Measurements from ENCODE around the gene MT4. TPM values are rescaled to one million over a fixed set of nuclear protein-coding genes. Genes with fewer than 3 reads are reported as not detected.
A peak's percentile ranks its signal among the peaks of the same experiment; 100 is the strongest.

Gene MT4
- total and polyA plus RNA-seq, 2 experiments from 2014 or later: not detected

GRCh38 chr16:56608876-56609462 is 44.1 kb downstream of the MT4 start:
- H3K9me3 ChIP-seq (ENCODE audit: low read depth): no peaks in the 10 kb centered on the region
- DNase-seq (ENCODE audit: low read depth in 1 of 2, low spot score in 1 of 2): no peak
- H3K36me3 ChIP-seq: no peaks in the 10 kb centered on the region
- peaks cover 11% of the 10 kb centered on the region for H3K4me1 ChIP-seq (ENCODE audit: low read depth)
- peak overlapping the region; percentile 18 for H3K4me3 ChIP-seq
- TF ChIP-seq CTCF (IDR thresholded peaks at IDR 0.05; ENCODE audit: low read depth, low read length): no peak
- H3K27me3 ChIP-seq: peaks cover 70% of the 10 kb centered on the region
- no peak overlapping the region for H3K27ac ChIP-seq

GRCh38 chr16:56609463-56609921 is 44.6 kb downstream of the MT4 start:
- Histone ChIP-seq H3K9me3 (ENCODE audit: low read depth) (no peaks in the 10 kb centered on the region), H3K36me3 (no peaks in the 10 kb centered on the region), H3K27me3 (peaks cover 75% of the 10 kb centered on the region), H3K4me1 (ENCODE audit: low read depth) (peaks cover 11% of the 10 kb centered on the region), H3K27ac (no peak overlapping the region), H3K4me3 (no peak overlapping the region)
- peak in 1 of 2 donors; percentile 88 for DNase-seq (ENCODE audit: low read depth in 1 of 2, low spot score in 1 of 2)
- no peak for TF ChIP-seq CTCF (IDR thresholded peaks at IDR 0.05; ENCODE audit: low read depth, low read length)

- H3K9me3 ChIP-seq (ENCODE audit: low read depth): no peaks in the 10 kb centered on the region
- H3K4me1 ChIP-seq (ENCODE audit: low read depth): peaks cover 11% of the 10 kb centered on the region
- H3K27me3 ChIP-seq: peaks cover 82% of the 10 kb centered on the region
- no peak overlapping the region for H3K27ac ChIP-seq
- no peak for TF ChIP-seq CTCF (IDR thresholded peaks at IDR 0.05; ENCODE audit: low read depth, low read length)
- no peaks in the 10 kb centered on the region for H3K36me3 ChIP-seq
- DNase-seq (ENCODE audit: low read depth in 1 of 2, low spot score in 1 of 2): peak in 1 of 2 donors; percentile 85
- no peak overlapping the region for H3K4me3 ChIP-seq
Observed at GRCh38 chr16:56610017-56610608, 45.2 kb downstream of the MT4 start.

GRCh38 chr16:56610609-56611111 is 45.8 kb downstream of the MT4 start:
- Histone ChIP-seq H3K27me3 (peaks cover 87% of the 10 kb centered on the region), H3K4me3 (no peak overlapping the region), H3K9me3 (ENCODE audit: low read depth) (no peaks in the 10 kb centered on the region), H3K4me1 (ENCODE audit: low read depth) (peaks cover 11% of the 10 kb centered on the region), H3K27ac (no peak overlapping the region), H3K36me3 (no peaks in the 10 kb centered on the region)
- peak in 1 of 2 donors; percentile 46 for DNase-seq (ENCODE audit: low read depth in 1 of 2, low spot score in 1 of 2)
- TF ChIP-seq CTCF (IDR thresholded peaks at IDR 0.05; ENCODE audit: low read depth, low read length): no peak

GRCh38 chr16:56611281-56611833 is 46.5 kb downstream of the MT4 start:
- no peaks in the 10 kb centered on the region for H3K9me3 ChIP-seq (ENCODE audit: low read depth)
- H3K27me3 ChIP-seq: peaks cover 94% of the 10 kb centered on the region
- H3K27ac ChIP-seq: no peak overlapping the region
- no peak for TF ChIP-seq CTCF (IDR thresholded peaks at IDR 0.05; ENCODE audit: low read depth, low read length)
- H3K4me1 ChIP-seq (ENCODE audit: low read depth): peaks cover 11% of the 10 kb centered on the region
- H3K4me3 ChIP-seq: no peak overlapping the region
- no peaks in the 10 kb centered on the region for H3K36me3 ChIP-seq
- DNase-seq (ENCODE audit: low read depth in 1 of 2, low spot score in 1 of 2): peak in 1 of 2 donors; percentile 58

All from cardiac muscle cell (in vitro differentiated cells and primary cell).